Keratinocyte (primary cell): ENCODE results near the gene PPFIBP2. TPM values are rescaled to one million over a fixed set of nuclear protein-coding genes. Genes with fewer than 3 reads are reported as not detected.

Source experiments
- DNase-seq: peaks from one replicate; pipeline ENCODE4 v3.0.0-alpha.2; 2011; ENCODE audit warnings: low read depth, missing footprints, low spot score
- FAIRE-seq: peaks from 2 replicates; lab custom pipeline; 2011; peaks lifted over from hg19 to GRCh38; lab: Jason Lieb, UNC
- H2AFZ ChIP-seq: 2 replicates; pipeline ENCODE4 v1.6.0; 2012; ENCODE audit warnings: low read length, control low read depth, inconsistent platforms; ENCODE audit not compliant: control insufficient read depth
- H3K27ac ChIP-seq: 2 replicates; pipeline ENCODE4 v1.5.1; 2011; ENCODE audit warnings: low read length; ENCODE audit not compliant: control insufficient read depth, insufficient read depth
- H3K27me3 ChIP-seq: 3 replicates; pipeline ENCODE4 v1.6.0; 2011; ENCODE audit warnings: low read length; ENCODE audit not compliant: control insufficient read depth, insufficient read depth; ENCODE audit errors: extremely low read depth
- H3K36me3 ChIP-seq, 2 experiments: 2 replicates in 1 of 2; 3 replicates in 1 of 2; pipeline ENCODE4 v1.5.1; 2011; ENCODE audit warnings: low read length in 2 of 2, mild to moderate bottlenecking in 1 of 2; ENCODE audit not compliant: control insufficient read depth in 2 of 2, insufficient read depth in 2 of 2; ENCODE audit errors: extremely low read depth in 1 of 2
- H3K4me1 ChIP-seq: 3 replicates; pipeline ENCODE4 v1.5.1; 2011; ENCODE audit warnings: low read length; ENCODE audit not compliant: control insufficient read depth, insufficient read depth; ENCODE audit errors: extremely low read depth
- H3K4me2 ChIP-seq: 3 replicates; pipeline ENCODE4 v1.6.0; 2011; ENCODE audit warnings: low read depth, low read length; ENCODE audit not compliant: control insufficient read depth, insufficient read depth; ENCODE audit errors: extremely low read depth
- H3K4me3 ChIP-seq, 3 experiments: fragments of 200-600 bp in 1 of 3; sonication (generic) in 1 of 3; 2 replicates in 2 of 3; 3 replicates in 1 of 3; pipeline ENCODE4 v1.5.1; 2011 to 2016; ENCODE audit warnings: low read length in 3 of 3, mild to moderate bottlenecking in 3 of 3, control low read depth in 2 of 3, inconsistent platforms in 1 of 3, low read depth in 1 of 3, mixed read lengths in 1 of 3, mixed run types in 1 of 3, moderate library complexity in 1 of 3; ENCODE audit not compliant: control insufficient read depth in 2 of 3, insufficient read depth in 2 of 3; ENCODE audit errors: extremely low read depth in 1 of 3
- H3K79me2 ChIP-seq: 2 replicates; pipeline ENCODE4 v1.6.0; 2012; ENCODE audit warnings: low read length; ENCODE audit not compliant: control insufficient read depth, insufficient read depth
- H3K9ac ChIP-seq: 3 replicates; pipeline ENCODE4 v1.6.0; 2011; ENCODE audit warnings: low read length; ENCODE audit not compliant: control insufficient read depth, insufficient read depth; ENCODE audit errors: extremely low read depth
- H3K9me1 ChIP-seq: 3 replicates; pipeline ENCODE4 v1.6.0; 2011; ENCODE audit warnings: low read length; ENCODE audit not compliant: control insufficient read depth, insufficient read depth; ENCODE audit errors: extremely low read depth
- H3K9me3 ChIP-seq: 2 replicates; pipeline ENCODE4 v1.5.1; 2012; ENCODE audit warnings: low read depth, low read length; ENCODE audit not compliant: control insufficient read depth
- H4K20me1 ChIP-seq: 3 replicates; pipeline ENCODE4 v1.6.0; 2011; ENCODE audit warnings: low read length; ENCODE audit not compliant: control insufficient read depth, insufficient read depth; ENCODE audit errors: extremely low read depth
- EZH2 ChIP-seq: IDR thresholded peaks from one replicate; pipeline ENCODE4 v1.6.1; 2012; ENCODE audit warnings: inconsistent platforms, mild to moderate bottlenecking, low read length, moderate library complexity
- dilution Hi-C: fragments of 300-500 bp; cut with MboI; formaldehyde crosslinking; loops from one replicate; pipeline ENCODE4 v1.7.0; 2020; ENCODE audit warnings: low sequenced_read_pairs; ENCODE audit not compliant: extremely low pct_ligation_motif_present
- polyA plus RNA-seq, 5 experiments: library from polyadenylated mRNA; depleted of rRNA in 3 of 5; stranded (reverse) in 3 of 5; stranded (forward) in 1 of 5; unstranded in 1 of 5; fragments of >200 nt; gene quantifications; 1 replicate in 1 of 5; 2 replicates in 3 of 5; 3 replicates in 1 of 5; pipeline versions ENCODE4 v1.2.1 to v1.2.3, GENCODE V29; 2011 to 2012; ENCODE audit warnings: missing spikeins in 2 of 5, low read depth in 1 of 5, low replicate concordance in 1 of 5
- TF ChIP-seq, protein P1 (sequence below), 3 experiments: IDR thresholded peaks in 1 of 3; conservative IDR thresholded peaks in 1 of 3; optimal IDR thresholded peaks in 1 of 3; 2 replicates in 2 of 3; 3 replicates in 1 of 3; pipeline versions ENCODE3 to v1.5.1; 2011; ENCODE audit warnings: low read length in 3 of 3, mild to moderate bottlenecking in 3 of 3, moderate library complexity in 2 of 3, control low read depth in 1 of 3, inconsistent platforms in 1 of 3; ENCODE audit not compliant: insufficient read depth in 2 of 3; ENCODE audit errors: extremely low read depth in 1 of 3

PPFIBP2 gene
- polyA plus RNA-seq, 1 donor (not counting 4 experiments of a cell fraction or from before 2014, with no cell fraction given), result 11.0 TPM

DNA sequence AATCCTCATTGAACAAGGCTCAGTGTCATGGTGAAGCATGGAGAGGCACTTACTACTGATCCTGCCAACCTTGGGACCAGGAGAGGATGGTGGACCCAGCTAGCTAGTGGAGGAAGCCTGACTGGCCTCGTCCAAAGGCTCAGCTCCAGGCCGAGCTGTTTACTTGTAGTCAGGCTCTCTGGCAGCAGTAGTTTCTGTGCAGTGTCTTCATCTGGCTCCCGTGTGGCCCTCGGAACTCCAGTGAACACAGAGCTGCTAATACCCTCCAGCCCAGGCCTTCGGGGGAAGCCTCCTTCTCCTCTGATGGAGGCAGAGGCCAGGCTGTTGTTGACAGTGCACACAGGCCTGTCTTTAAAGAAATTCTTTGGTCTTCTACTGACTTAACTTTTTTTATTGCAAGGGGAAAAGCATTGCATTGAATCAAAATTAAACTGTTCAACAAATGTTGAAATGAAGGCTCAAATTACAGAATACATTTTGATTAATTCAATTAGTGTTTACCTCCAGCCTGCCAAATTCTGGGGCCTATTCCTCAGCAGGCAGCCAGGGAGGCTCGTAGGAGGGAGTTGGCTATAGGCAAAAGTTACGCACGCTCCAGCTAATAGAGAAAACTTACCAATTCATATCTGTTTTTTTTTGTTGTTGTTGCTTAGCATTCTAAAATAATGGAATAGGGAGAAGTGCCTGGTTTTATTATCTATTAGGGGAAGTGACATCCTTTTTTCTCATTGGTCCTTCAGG, 18.8 kb downstream of the PPFIBP2 start:
- no peak overlapping the region for H3K27ac ChIP-seq
- no peak for DNase-seq
- dilution Hi-C loops, result no loop called here

DNA sequence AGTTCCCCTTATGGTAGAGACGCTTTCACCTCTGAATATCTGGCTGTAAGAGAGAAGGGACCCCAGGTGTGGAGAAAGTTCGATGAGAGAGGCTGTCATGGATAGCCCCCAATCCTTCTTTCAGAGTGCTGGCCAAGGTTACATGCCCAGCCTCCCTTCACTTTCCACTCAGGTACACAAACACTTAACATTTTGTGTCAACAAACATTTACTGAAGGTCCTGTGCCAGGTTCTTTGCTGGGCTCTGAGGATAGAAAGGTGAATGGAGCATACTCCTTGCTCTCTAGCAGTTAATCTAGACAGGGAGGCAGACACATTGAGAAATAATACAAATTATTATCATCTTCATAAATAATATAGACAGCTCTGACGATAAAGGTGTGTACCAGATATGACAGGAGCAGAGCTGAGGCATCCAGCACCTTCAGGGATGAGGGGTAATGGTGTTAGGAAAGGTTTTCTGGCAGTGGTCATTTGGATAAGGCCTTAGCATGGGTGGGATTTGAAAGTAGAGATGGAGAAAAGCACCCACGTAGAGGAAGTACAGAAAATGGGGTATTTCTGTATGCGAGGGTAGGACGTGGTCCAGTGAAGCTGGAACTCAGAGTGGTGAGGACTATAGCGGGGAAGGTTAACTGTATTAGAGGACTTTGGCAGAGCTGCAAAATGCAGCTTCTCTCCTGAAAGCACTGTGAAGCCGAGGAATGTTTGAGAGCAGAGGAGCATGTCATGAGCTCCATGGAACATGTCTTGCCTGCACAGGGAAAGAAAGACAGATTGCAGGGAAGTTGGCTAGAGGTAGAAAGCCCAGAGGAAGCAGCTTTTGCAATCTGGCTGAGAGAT, 19.6 kb downstream of the PPFIBP2 start:
- H3K9me1 ChIP-seq, result no peaks in the 10 kb centered on the region
- TF ChIP-seq, protein P1, sequence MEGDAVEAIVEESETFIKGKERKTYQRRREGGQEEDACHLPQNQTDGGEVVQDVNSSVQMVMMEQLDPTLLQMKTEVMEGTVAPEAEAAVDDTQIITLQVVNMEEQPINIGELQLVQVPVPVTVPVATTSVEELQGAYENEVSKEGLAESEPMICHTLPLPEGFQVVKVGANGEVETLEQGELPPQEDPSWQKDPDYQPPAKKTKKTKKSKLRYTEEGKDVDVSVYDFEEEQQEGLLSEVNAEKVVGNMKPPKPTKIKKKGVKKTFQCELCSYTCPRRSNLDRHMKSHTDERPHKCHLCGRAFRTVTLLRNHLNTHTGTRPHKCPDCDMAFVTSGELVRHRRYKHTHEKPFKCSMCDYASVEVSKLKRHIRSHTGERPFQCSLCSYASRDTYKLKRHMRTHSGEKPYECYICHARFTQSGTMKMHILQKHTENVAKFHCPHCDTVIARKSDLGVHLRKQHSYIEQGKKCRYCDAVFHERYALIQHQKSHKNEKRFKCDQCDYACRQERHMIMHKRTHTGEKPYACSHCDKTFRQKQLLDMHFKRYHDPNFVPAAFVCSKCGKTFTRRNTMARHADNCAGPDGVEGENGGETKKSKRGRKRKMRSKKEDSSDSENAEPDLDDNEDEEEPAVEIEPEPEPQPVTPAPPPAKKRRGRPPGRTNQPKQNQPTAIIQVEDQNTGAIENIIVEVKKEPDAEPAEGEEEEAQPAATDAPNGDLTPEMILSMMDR (optimal IDR thresholded peaks at IDR 0.05 in 1 of 3, IDR thresholded peaks at IDR 0.05 in 1 of 3, conservative IDR thresholded peaks at IDR 0.05 in 1 of 3; ENCODE audit: extremely low read depth in 1 of 3, insufficient read depth in 2 of 3, low read length in 3 of 3), result no peak
- no peak for TF ChIP-seq EZH2
- DNase-seq (no peak), FAIRE-seq (no peak)
- no peaks in the 10 kb centered on the region for H3K4me1 ChIP-seq
- H3K27me3 ChIP-seq, result peaks cover 14% of the 10 kb centered on the region
- no peaks in the 10 kb centered on the region for H4K20me1 ChIP-seq
- H3K4me2 ChIP-seq, result no peak overlapping the region
- no peaks in the 10 kb centered on the region for H3K36me3 ChIP-seq
- dilution Hi-C loops, result no loop called here
- H3K27ac ChIP-seq, result no peak overlapping the region
- H3K9ac ChIP-seq, result no peak overlapping the region
- no peak overlapping the region for H2AFZ ChIP-seq
- no peak overlapping the region for H3K4me3 ChIP-seq
- no peaks in the 10 kb centered on the region for H3K9me3 ChIP-seq
- no peaks in the 10 kb centered on the region for H3K79me2 ChIP-seq

More for the DNA sequence above, 18.8 kb downstream of the PPFIBP2 start:
- no peak for TF ChIP-seq EZH2
- TF ChIP-seq, protein P1 (optimal IDR thresholded peaks at IDR 0.05 in 1 of 3, IDR thresholded peaks at IDR 0.05 in 1 of 3, conservative IDR thresholded peaks at IDR 0.05 in 1 of 3; ENCODE audit: extremely low read depth in 1 of 3, insufficient read depth in 2 of 3, low read length in 3 of 3), result no peak
- FAIRE-seq, result no peak
- Histone ChIP-seq H3K36me3 (no peaks in the 10 kb centered on the region), H3K9ac (no peak overlapping the region), H3K27me3 (peaks cover 6% of the 10 kb centered on the region), H3K9me1 (no peaks in the 10 kb centered on the region), H2AFZ (no peak overlapping the region), H3K4me3 (no peak overlapping the region), H3K4me2 (no peak overlapping the region), H3K4me1 (no peaks in the 10 kb centered on the region), H3K9me3 (no peaks in the 10 kb centered on the region), H4K20me1 (no peaks in the 10 kb centered on the region), H3K79me2 (no peaks in the 10 kb centered on the region)
